GM19240 (cell line): ENCODE results near the gene MPPED1.

Experiments
- DNase-seq: peaks from one replicate; pipeline ENCODE4 v3.0.0; 2011; ENCODE audit warnings: low spot score; ENCODE audit not compliant: insufficient read length

Gene MPPED1

DNA sequence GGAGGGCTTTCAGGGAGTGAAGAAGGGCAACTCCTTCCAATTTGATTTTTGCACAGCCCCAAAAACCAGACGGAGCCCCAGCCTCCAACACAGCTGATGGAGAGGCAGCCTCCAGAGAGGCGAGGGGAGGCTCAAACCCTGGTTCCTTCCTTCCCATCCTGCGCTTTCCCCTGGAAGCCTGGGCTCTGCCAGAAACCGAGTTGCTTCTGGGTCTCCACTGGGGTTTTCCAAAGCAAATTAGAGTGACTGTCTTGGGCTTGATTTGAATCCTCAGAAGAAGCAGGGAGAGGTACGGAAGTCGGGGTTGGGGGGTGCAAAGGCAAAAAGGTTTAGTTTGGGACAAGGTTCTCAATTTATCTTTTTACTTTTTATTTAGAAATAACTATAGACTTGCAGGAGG, 129.2 kb downstream of the MPPED1 start:
- no peak for DNase-seq

DNA sequence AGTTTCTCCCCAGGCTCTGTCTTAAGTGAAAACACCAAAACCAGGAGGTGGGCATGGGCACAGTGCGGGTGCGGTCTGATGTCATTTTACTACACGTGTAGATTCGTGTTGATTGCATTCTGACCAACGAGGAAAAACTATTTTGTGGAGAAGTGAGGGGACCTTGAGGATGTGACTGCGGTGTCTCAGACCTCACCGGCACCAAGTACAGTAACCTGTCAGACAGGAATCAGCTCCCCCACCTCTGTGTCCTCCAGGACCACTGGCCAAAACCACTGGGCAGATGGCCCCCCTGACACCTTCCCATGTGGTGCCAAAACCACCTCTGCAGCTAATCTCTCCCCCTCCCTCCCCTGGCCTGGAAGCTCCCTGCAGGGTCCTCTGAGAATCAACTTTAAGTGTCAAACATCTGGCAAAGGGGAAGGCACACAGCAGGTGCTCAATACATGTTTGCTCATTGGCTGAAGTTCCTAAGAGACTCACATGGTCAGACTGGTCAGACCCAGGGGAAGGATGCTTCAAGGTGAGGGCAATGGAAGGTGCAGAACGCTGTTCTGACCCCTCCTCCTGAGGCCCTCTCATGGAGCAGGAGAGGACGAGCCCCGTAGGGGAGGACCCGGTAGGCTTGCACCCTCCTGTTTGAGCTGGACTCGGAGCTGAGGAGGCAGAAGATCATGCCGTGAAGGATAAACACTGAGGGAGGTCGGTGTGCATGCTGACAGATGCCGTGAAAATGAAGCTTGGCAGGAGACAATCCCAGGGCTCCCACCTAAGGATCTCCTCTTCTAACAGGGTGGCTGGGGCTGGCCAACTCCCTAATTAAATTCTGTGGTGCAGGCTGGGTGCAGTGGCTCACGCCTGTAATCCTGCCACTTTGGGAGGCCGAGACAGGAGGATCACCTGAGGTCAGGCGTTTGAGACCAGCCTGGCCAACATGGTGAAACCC, 129.9 kb downstream of the MPPED1 start:
- no peak for DNase-seq

DNA sequence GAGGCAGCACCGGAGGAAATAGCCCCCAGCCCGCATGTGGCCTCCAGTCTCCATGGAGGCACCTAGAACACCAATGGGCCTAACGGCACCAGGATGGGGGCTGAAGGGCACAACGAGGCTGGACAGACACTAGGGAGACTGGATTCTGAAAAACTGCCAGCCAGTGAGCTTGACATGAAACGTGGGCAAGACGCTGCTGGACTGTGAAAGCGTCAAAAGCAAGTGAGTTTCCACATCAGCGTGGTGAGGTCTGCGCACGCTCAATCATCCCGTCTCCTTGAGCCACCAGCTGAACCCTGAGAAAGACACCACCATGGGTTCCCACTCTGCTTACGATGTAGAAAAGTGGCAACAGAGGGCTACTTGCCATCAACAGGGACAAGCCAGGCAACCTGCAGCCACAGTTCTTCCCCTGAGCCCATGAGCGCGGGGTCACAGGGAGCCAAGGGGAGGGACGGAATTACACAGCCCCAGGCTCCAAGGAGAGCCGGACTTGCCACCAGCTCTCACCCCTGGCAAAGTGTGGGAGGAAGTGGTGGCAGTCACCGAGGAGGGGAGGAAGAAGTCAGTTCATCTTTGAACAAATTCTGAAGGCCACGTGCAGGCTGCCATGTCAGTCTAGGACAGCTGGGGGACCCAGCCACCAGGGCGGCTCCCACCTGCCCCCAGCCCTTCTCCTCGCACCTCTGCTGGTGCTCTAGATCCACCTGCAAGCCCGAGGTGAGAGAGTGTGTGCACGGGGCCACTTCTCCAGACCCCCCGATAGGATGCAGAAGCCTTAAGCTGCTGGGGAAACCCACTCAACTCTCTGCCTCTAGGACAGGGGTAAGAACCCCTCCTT, 131.1 kb downstream of the MPPED1 start:
- no peak for DNase-seq

DNA sequence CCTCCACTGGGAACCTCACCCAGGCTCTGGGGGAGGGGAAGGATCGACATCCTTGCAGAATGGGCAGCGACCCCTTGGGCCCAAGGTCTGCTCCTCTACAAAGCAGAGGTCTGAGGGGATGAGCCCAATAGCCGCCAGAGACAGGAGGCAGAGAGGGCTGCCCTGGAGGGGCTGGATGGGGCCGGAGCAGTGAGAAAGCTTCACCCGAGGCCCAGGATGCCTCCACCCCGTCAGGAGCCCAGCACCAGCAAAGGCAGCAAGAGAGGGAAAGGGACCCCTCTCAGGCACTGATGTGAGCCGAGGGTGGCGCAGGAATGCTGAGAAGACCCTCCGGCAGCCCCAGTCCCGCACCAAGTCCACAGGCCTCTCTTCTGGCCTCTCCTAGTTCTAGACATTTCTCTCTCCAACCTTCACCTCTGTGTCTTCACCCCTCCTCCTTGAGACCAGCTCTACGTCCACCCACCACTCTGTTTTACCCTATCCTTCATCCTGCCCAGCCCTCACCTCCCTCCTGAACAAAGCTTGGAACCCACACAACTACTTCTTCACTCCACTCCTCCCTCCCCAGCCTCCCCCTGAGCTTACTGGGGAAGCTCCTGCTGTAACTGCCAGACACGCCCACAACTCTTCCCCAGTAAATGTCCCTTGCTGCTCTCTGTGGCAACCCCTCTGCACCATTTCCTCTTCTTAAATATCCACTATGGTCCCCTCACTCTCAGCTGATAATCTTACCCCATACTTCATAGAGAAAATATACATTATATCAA, 131.9 kb downstream of the MPPED1 start:
- DNase-seq = no peak

DNA sequence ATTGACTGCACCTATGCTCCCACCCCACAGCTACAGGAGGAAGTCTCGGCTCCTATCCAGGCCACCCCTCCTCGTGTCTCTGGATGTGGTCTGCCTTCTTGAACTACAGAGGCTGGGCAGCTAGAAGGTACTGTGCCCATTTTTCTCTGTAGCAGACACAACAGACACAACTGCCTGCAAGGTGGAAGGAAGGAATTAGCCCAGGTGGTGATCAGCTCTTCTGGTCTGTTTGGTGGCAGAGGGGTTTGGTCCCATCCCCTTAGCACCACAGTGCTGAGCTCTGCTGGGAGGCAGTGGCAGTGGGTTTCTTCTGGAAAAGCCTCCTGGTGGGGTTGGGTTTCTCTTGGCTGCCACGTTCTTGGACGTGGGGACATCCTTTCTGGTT, 132.5 kb downstream of the MPPED1 start:
- DNase-seq = no peak

DNA sequence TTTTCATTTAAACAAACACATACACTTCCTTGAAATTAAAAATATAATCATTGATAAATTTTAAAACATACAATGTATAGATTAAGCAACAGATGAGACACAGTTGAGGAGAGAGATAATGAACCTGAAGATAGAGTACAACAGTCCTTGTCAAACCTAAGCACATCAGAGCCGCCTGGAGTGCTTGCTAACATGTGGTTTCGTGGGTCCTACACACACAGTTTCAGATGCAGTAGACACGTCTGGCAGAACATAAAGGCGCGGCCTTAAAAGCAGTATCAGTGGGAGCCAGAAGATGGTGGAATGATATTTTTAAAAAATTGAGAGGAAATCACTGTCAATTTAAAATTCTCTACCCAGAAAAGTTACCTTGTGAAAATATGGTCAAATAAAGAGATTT, 134.4 kb downstream of the MPPED1 start:
- no peak for DNase-seq

DNA sequence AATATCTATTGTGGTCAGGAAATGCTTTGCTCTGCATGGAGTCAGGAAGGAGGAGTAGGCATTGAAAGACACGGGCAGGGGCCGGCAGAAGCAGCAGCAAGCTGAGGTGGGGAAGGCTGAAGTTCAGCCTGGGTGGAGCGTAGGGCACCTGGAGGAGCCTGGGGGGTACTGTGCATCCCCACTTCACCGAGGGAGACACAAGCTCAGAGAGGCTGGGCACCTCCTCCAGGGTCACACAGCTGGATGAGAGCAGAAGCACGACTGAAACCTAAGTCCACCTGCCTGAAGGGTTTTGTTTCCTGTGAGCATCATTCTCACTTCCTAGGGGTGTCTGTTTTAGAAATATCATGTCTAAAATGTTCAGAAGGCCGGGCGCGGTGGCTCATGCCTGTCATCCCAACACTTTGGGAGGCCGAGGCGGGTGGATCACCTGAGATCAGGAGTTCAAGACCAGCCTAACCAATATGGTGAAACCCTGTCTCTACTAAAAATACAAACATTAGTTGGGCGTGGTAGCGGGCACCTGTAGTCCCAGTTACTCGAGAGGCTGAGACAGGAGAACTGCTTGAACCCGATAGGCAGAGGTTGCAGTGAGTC, 138.3 kb downstream of the MPPED1 start:
- DNase-seq = no peak

DNA sequence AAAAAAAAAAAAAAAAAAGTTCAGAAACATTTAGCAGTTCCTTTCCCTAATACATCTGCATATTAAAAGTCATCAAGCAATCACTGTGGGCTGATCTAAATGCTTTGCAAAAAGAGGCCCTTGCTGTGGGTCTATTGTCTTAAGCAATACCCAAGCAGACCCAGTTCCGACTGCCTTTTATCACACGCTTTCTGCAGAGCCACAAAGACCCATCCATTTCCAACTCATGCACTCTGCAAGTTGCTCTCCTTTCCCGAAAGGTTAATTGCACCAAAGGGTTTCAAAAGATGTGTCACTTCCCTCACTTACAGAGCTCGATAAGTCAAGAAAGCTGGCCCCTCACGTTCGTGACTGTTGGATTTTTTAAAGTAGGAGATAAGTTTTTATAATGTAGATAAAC, 138.9 kb downstream of the MPPED1 start:
- no peak for DNase-seq

DNA sequence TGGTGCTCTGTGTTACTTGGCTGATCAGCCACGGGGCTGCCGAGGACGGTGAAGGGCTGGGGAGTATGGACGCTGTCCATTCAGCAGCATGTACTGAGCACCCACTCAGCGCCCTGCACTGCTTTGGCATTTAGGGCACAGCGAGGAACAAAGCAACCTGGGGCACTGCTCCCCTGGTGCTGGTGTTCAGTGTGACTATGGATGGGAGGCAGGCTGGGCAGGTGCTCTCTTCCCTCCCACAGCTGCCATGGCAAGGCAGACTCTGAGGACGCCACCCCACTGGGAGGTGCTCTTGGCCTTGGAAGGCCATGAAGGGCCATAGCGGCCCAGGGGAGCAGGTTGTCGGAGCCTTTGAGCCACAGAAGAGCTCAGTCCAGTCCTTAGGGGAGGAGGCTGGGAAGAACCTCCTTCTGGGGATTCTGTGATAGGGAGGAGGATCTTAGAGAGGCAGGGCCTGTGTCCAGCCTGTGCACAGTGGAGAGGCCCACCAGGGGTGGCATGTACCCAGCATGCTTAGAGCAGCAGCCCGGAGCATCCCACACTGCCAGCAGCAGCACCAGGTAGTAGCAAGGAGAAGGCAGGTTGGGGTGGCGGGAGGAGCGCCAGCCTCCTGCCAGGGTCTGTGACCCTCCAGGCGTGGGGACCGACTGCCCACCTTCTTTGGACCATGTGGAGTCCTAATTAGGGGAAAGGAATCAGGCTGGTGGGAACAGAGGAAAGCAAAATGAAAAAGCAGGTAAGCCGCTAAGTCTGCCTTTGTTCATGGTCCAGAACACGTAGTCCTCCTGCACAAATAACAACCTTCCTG, 141.8 kb downstream of the MPPED1 start:
- DNase-seq = no peak

DNA sequence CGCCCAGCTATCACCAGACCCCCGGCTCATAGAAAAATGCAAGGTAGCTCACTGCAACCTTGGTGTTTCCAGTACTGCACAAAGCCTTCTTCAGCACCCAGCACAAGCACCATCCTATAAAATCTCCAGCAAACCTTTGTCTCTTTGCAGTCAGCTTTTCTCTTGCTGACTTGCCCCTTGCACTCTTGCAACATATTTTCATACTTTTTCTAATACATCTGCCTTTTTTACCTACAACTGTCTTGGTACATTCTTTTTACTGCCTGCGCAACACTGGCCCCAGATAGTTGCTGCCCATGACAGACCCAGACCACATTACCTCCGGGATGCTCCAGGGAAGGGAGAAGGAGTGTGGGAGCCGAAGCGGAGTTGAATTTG, 142.4 kb downstream of the MPPED1 start:
- DNase-seq = no peak

DNA sequence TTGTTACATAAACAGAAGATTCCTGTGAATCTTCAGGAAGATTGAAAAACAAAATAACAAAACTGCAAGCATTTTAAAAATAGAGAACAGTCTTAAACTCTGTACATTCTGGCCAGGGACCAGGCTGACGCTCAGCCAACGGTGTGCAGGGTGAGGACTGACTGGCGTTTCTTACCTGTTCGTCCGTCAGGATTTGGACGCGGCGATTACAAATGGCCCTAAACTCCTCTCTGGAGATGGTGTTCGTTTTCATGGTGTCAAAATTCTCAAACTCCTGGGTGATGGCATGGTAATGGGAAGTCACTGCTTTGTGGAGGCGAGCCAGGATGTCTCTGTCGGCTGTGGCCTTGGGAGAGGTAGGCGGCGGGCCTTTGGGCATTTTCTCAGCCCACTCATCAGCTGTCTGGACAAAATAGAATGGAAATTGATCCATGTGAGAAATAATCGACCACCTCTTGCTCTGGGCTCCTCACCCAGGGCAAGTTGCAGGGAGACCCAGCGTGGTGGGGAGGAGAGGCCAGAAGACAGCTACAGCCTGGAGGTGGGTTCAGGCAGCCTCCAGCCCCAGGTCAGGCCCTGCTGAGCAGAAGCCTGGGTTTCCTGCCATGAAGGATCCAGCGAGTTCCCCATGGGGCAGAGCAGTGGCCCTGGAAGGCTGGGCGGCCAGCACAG, 143.0 kb downstream of the MPPED1 start:
- DNase-seq = no peak

DNA sequence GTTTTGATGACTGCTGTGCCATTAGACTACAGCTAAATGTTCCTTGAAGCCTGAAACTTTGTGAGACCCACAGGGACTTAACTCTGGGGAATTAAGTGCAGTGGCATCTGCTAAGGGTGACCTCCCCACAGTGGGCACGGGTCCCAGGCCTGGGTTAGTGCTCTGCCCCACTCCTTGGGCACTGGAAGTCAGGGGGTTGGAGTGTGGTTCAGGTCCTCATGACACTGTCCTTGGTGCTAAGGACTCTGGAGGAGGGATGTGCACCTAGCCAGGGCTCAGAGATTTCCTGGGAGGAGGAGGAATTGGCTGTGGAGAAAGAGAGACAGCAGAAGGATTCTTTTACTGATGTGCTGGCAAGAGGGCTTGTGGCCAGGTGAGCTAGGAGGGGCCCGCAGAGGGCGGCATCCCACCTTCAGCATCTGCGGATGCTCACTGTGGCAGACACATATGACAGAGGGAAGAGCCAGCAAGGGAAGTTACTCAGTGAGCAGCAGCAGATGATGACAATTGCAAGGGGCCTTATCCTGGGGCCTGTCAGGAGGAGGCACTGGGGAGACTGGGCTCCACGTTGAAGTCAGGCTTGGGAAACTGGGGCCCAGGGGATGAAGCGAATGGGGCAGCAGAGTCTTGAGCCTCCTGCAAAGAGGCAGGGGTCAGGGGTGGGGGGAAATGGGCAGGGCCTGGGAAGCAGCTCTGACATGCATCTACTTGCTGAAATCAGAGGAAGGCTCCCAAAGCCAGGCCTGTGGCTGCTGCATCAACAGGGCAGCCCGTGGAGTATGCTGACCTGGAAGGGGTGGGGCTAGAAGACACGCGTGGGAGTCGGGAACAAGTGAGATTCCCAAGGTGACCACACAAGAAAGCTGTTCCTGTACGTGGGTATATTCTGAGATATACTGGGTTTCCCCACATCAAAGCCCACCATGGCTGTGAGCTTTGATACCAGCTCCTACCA, 144.0 kb downstream of the MPPED1 start:
- no peak for DNase-seq
